ENCODE results near the gene DENND1A. TPM values are rescaled to one million over a fixed set of nuclear protein-coding genes. Genes with fewer than 3 reads are reported as not detected.

The DENND1A gene
- total and polyA plus RNA-seq, 8 donors, result 4.4 to 109 (median 21.4) TPM

- H3K27ac ChIP-seq, result no peak overlapping the region
- no peaks in the 10 kb centered on the region for H3K36me3 ChIP-seq
- TF ChIP-seq CTCF (IDR thresholded peaks at IDR 0.05), result no peak
- TF ChIP-seq EP300 (IDR thresholded peaks at IDR 0.05), result no peak
- no peak for TF ChIP-seq POLR2AphosphoS5 (IDR thresholded peaks at IDR 0.05)
- TF ChIP-seq POLR2A (IDR thresholded peaks at IDR 0.05), result no peak
- peaks cover 0 to 26% (median 12%) of the 10 kb centered on the region in 4 donors for H3K4me1 ChIP-seq
- H3K27me3 ChIP-seq, result no peaks in the 10 kb centered on the region
- intact Hi-C loops (cut with DNase I; ENCODE audit: low total_unique reads), result loop anchor here (10.0 kb wide), 1 partner anchor 237 kb away; no protein-coding TSS in a partner anchor
- DNase-seq, result no peak
- no peak overlapping the region for H3K4me3 ChIP-seq
- H3K9me3 ChIP-seq, result no peaks in the 10 kb centered on the region
- 75 to 87% (median 84%) methylated on average over 6 of the region's 6 CpGs for WGBS, 5 donors
Measured at GRCh38 chr9:123341816-123342215, 588.1 kb downstream of the DENND1A start.

- WGBS, 5 donors, result 48 to 66% (median 63%) methylated on average over 31 to 32 of the region's 32 CpGs
- Histone ChIP-seq H3K27ac (peak overlapping the region in 4 of 5 donors; percentile 20 to 68 (median 50)), H3K4me1 (peaks cover 9 to 44% (median 25%) of the 10 kb centered on the region in 4 donors)
Measured at GRCh38 chr9:123339666-123340510, 590.0 kb downstream of the DENND1A start.

GRCh38 chr9:123338710-123339665 lies 590.9 kb downstream of the DENND1A start:
- Histone ChIP-seq H3K36me3 (no peaks in the 10 kb centered on the region), H3K9me3 (no peaks in the 10 kb centered on the region), H3K4me3 (peak overlapping the region; percentile 18 to 29 (median 24)), H3K27ac (peak overlapping the region in 4 of 5 donors; percentile 20 to 68 (median 50)), H3K4me1 (peaks cover 9 to 44% (median 27%) of the 10 kb centered on the region in 4 donors), H3K27me3 (no peaks in the 10 kb centered on the region)
- 51 to 66% (median 55%) methylated on average over 34 to 35 of the region's 35 CpGs for WGBS, 5 donors
- peak; percentile 35 to 69 for DNase-seq
- TF ChIP-seq POLR2A (IDR thresholded peaks at IDR 0.05), result no peak
- TF ChIP-seq POLR2AphosphoS5 (IDR thresholded peaks at IDR 0.05), result no peak
- no peak for TF ChIP-seq EP300 (IDR thresholded peaks at IDR 0.05)
- TF ChIP-seq CTCF (IDR thresholded peaks at IDR 0.05), result no peak
- intact Hi-C loops (cut with DNase I; ENCODE audit: low total_unique reads), result no loop called here

More at GRCh38 chr9:123339666-123340510, 590.0 kb downstream of the DENND1A start:
- Histone ChIP-seq H3K4me3 (peak overlapping the region; percentile 18 to 29 (median 24)), H3K9me3 (no peaks in the 10 kb centered on the region), H3K36me3 (no peaks in the 10 kb centered on the region), H3K27me3 (no peaks in the 10 kb centered on the region)
- intact Hi-C loops (cut with DNase I; ENCODE audit: low total_unique reads), result loop anchor here (10.0 kb wide), 1 partner anchor 235 kb away; no protein-coding TSS in a partner anchor
- no peak for DNase-seq
- TF ChIP-seq CTCF (IDR thresholded peaks at IDR 0.05), result no peak
- TF ChIP-seq POLR2A (IDR thresholded peaks at IDR 0.05), result no peak
- no peak for TF ChIP-seq EP300 (IDR thresholded peaks at IDR 0.05)
- TF ChIP-seq POLR2AphosphoS5 (IDR thresholded peaks at IDR 0.05), result no peak

GRCh38 chr9:123337971-123338370 lies 592.0 kb downstream of the DENND1A start:
- H3K27ac ChIP-seq, result no peak overlapping the region
- no peaks in the 10 kb centered on the region for H3K9me3 ChIP-seq
- TF ChIP-seq EP300 (IDR thresholded peaks at IDR 0.05) (no peak), POLR2A (IDR thresholded peaks at IDR 0.05) (no peak), POLR2AphosphoS5 (IDR thresholded peaks at IDR 0.05) (no peak), CTCF (IDR thresholded peaks at IDR 0.05) (no peak)
- no peaks in the 10 kb centered on the region for H3K27me3 ChIP-seq
- no peak for DNase-seq
- H3K4me3 ChIP-seq, result no peak overlapping the region
- peaks cover 9 to 44% (median 27%) of the 10 kb centered on the region in 4 donors for H3K4me1 ChIP-seq
- no peaks in the 10 kb centered on the region for H3K36me3 ChIP-seq
- 73 to 84% (median 78%) methylated on average over 4 of the region's 4 CpGs for WGBS, 5 donors
- intact Hi-C loops (cut with DNase I; ENCODE audit: low total_unique reads), result no loop called here
